Posterior cingulate gyrus (tissue), 11 donors: ENCODE results near the gene IFNA1.
"Not testable (repeated sequence)": the region's sequence is repeated elsewhere in the genome, so short reads cannot be mapped to it uniquely, and the experiment has no call there.

Experiments used
- DNase-seq, 10 donors: peaks; one replicate each; pipeline versions ENCODE4 v3.0.0 to v3.0.0-alpha.2; 2020 to 2021; ENCODE audit warnings: mixed read lengths in 3 of 10
- intact Hi-C: fragments of 100-400 bp; cut with DNase I; formaldehyde crosslinking; loops from one replicate; pipeline ENCODE4 v1.15.1; 2023

The IFNA1 gene

DNA sequence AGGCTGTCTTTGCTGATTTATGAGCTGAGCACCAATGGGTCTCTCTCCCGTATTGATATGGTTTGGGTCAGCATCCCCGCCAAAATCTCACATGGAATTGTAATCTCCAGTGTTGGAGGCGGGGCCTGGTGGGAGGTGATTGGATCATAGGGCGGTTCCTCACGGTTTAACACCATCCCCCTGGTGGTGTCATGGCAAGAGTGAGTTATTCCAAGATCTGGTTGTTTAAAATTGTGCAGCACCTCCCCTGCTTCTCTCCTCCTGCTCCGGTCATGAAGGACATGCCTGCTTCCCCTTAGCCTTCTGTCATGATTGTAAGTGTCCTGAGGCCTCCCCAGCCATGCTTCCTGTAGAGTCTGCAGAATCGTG is 5.2 kb upstream of the IFNA1 start:
- intact Hi-C loops, DNase-seq: not testable (repeated sequence)

DNA sequence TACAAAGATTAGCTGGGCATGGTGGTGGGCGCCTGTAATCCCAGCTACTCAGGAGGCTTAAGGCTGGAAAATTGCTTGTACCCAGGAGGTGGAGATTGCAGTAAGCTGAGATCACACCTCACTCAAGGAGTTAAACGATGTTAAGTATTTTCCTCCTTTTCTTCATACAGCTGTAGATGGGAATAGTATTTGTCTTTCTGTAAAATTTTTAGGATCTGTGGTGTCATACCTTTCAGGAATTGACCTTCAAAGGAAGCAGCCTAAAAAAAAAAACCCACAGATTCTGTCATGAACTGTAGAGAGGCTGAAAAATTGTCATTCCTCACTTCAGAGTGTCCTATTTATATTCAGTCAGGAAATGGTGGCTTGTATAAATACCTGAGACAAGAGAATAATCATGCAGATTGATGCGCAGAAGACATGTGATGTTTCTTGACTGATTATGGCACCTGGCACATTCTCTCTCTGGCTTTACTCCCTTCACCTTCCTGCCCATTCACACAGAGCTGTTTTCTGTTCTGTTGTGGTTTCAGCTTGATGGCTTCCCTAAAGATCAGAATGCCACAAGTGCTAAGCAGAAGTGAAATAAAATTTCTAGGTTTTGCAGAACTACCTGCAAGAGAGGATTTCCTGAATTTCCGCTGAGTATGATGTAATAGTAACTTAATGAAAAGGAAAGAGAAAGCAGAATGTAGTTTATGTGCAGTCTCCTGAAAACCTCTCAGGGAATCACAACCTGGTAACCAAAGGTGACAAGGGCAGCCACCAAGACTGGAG is 3.8 kb downstream of the IFNA1 start:
- intact Hi-C loops = no loop called here
- DNase-seq = no peak

DNA sequence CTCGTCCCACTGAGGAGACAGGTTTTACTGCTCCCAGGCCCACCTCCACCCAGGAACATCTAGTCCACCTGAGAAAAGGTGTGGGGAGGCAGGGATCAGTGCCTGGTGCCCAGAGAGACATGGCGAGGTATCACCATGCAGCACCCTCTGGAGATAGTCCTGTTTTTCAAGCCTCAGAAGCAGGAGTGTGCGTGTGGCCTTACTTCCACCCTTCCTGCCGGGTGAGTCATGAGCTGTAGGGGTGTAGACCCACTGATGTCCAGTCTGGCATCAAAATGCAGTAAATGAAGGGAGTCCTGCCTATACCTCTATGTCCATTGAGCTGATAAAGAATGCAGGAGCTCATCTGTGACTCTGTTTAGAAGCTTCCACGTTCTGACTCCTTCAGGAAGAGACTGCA is 9.1 kb downstream of the IFNA1 start:
- intact Hi-C loops, DNase-seq: not testable (repeated sequence)

DNA sequence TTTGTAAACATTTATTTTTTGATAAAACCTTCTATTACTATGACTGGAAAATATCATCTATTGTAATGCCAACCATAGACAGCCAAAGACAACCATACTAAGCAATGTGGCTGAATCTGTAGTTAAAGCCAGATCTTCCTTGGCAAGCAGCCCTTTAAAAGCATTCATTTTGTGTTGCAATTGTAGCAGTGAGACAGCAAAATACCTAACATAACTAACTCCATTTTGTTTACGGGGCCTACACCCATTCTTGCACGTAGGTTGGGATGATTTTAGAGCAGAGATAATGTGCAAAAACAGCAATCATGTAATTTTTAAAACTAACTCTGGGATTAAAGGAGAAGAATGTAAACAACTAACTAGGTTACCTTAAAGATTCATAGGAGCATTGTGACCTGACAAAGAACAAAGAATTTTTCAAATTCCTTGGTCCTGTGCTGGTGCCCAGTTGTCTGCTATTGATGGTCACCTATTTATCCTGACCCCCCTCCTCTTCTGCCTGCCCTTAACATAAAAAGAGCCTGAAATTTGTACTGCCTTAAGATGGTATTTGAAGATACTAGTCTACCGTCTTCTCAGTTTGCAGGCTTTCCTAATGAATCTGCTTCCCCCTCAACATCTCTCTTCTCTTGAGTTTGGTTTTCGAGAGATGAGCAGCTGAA is 10.6 kb downstream of the IFNA1 start:
- intact Hi-C loops = loop anchor here (5.0 kb wide), 1 partner anchor 124 kb away; no protein-coding TSS in a partner anchor
- no peak for DNase-seq

DNA sequence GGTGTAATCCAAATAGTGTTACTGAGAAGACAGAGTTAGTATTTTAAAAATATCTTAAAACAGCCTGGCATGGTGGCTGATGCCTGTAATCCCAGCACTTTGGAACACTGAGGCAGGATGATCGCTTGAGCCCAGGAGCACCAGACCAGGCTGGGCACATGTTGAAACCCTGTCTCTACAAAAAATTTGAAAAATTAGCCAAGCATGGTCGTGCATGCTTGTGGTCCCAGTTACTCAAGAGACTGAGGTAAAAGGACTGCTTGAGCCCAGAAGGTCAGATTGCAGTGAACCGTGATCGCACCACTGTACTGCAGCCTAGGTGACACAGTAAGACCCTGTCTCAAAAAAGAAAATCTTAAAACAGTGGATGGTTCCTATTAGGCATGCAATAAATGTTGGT is 12.4 kb downstream of the IFNA1 start:
- intact Hi-C loops = loop anchor here (5.0 kb wide), 1 partner anchor 125 kb away; no protein-coding TSS in a partner anchor

DNA sequence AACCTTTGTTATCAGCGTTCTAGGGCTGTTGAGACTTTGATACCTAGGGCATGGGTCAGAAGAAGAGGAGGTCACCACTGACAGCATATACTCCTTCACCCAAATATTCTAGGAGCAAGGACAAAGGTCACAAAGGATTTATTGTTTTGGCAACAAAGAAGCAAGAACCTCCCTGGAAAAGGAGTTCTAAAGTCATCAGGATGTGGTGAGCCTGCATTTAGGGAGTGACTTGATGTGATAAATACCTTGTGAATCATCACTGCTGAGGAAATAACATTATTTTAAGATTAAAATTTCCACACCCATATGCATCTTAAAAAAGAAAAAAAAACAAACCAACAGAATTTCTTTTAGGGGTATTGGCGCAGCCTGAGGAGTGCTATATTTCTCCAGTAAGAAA is 13.9 kb downstream of the IFNA1 start:
- intact Hi-C loops = loop anchor here (5.0 kb wide), 1 partner anchor 127 kb away; no protein-coding TSS in a partner anchor
- no peak for DNase-seq

More for the DNA sequence above, 12.4 kb downstream of the IFNA1 start:
- peak in 1 of 10 donors; percentile 26 for DNase-seq

DNA sequence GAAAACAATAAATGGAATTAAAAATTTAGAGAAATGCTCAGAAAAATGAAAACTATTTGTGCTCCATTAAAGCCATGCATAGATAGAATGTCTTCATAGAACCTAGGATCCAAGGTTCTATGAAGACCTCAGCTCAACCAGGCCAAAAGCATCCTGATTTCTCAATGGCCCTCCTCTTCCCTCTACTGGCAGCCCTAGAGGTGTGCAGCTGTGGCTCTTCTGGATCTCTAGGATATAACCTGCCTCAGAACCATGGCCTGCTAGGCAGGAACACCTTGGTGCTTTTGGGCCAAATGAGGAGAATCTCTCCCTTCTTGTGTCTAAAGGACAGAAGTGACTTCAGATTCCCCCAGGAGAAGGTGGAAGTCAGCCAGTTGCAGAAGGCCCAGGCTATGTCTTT is 15.1 kb downstream of the IFNA1 start:
- intact Hi-C loops = loop anchor here (5.0 kb wide), 1 partner anchor 138 kb away; no protein-coding TSS in a partner anchor
- no peak for DNase-seq

DNA sequence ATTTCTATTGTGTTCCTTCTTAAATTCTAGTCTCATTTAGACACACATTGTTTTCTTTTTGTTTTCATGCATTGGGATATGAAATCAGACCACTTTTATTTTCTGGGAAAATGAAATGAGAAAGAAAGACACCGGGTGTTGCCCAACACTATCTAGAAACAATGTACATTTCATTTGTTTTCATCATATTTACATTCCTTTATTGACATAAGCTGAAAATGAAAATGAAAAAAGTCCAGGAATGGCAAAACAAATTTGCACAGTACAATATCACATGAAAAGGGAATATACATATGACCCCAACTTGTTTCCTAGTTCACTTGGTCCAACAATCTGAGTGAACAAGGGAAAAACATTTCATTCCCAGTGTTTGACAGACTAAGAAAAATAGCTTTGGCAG is 21.1 kb downstream of the IFNA1 start:
- intact Hi-C loops = no loop called here
- no peak for DNase-seq

DNA sequence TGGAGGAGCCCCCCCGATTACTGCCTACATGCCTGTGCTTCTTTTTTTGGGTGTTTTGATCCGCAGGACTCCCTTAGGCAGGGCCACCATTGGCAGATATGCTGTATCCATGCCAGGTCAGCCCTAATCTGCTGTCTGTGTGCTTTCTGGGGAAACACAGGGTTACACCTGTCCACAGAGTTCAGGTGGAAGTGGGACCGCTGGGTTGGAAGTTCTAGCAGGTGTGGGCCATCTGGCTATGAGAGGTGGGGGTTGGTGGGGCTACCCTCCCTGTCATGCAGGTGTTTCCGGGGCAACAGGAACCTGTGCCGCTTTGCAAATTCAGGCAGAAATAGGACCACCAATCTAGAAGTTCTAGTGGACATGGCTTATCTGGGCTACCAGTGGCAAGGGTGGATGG is 24.9 kb downstream of the IFNA1 start:
- intact Hi-C loops = no loop called here
- DNase-seq = no peak

DNA sequence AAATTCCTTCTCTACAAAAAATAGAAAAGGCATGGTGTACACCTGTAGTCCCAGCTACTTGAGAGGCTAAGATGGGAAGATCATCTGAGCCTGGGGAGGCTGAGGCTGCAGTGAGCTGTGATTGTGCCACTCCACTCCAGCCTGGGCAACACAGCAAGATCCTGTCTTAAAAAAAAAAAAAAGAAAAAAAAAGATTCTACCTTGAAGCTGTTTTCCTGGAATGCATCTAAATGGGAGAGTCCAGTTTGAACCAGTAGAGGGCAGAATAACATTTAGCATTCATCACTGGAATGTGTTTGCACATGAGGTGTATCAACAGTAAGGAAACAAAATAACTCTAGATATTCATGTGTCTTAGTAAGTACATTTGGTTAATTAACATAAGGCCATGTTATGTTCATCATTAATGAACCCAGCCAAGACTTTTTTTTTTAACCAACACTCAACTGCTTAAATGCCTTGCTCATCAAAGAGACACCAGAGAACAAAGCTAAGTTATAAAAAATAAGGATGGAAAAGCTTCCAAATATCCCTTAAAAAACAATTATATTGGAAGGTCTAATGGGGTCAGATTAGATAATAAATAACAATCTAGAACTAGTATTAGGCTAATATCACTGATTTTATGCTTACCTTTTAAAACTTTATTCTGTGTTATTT is 25.8 kb downstream of the IFNA1 start:
- DNase-seq = no peak
- intact Hi-C loops = loop anchor here (1.0 kb wide), 1 partner anchor 323 kb away; no protein-coding TSS in a partner anchor

DNA sequence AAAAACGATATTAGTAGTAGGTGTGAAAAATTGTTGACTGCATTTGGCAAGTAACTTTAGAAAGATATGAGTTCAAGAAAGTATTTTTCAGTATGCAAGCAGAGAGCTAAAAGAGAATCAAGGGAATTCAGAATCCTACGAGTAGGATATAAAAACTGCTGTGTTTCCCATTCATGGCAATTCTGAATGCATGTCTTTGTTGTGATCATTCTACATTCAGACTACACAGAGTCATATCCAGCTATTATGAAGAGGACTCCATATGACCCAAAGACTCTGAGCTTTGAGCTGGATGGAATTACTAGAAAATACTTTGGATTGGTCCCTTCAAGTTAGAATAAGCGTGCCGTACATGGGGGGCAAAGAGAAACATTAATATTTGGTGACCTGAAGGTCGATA is 29.9 kb downstream of the IFNA1 start:
- intact Hi-C loops = no loop called here
- no peak for DNase-seq

DNA sequence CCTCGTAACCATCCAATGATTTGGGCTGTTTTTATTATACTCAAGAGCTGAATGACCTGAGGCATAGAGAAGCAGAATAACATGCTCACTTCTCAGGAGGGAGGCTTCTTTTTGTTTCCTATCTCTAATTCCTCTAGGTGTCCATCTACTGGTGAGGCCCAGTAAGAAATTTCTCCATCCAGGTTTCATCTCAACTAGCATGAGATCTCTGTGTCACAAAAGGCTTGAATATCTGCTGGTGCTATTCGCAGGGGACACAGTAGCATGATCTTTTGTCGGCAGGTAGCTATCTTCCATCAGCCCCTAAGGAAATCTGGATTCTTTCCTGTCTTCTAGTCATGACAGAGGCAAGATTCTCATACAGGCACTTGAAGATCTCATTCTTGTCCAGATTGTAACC is 33.0 kb downstream of the IFNA1 start:
- intact Hi-C loops = no loop called here
- no peak for DNase-seq

DNA sequence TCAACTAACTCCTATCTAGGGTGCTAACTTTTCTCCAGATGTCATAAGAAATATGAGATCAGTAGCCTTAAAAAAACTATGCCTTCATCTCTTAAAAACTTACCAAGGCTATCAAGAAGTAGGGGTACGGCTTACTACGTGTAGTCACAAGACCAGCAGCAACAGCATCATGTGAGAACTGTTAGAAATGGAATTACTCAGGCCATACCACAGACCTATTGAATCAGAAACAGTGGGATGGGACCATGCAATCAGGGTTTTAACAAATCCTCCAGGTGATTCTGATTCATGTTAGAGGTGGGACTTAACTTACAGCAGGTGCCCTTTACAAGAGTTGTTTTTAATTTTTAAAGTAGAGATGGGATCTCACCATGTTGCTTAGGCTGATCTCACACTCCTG is 37.2 kb downstream of the IFNA1 start:
- intact Hi-C loops = no loop called here
- no peak for DNase-seq

DNA sequence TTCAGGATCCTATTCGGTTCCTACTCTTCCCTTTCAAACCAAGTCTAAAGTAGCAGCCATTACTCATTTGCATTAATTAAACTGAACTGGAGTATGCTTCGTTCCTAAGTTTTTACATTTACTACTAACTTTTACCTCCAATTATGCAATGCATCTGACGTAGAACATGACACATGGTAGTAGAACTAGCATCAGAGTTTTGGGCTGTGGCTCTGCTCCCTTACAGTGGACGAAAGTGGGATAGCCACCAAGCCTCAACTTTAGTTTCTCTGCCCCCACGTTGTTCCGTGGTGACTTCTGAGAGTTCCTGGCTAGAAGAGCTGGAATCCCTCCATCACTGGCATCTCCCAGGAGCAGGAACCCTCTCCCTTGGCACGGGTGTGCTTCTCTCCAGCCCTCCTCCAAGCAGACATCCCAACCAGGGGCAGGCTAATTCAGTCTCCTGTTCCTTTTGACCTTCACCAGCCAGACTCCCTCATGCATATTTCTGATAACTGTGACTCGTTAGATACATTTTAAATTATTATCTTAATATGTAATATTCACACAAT is 39.0 kb downstream of the IFNA1 start:
- no peak for DNase-seq
- intact Hi-C loops = no loop called here

DNA sequence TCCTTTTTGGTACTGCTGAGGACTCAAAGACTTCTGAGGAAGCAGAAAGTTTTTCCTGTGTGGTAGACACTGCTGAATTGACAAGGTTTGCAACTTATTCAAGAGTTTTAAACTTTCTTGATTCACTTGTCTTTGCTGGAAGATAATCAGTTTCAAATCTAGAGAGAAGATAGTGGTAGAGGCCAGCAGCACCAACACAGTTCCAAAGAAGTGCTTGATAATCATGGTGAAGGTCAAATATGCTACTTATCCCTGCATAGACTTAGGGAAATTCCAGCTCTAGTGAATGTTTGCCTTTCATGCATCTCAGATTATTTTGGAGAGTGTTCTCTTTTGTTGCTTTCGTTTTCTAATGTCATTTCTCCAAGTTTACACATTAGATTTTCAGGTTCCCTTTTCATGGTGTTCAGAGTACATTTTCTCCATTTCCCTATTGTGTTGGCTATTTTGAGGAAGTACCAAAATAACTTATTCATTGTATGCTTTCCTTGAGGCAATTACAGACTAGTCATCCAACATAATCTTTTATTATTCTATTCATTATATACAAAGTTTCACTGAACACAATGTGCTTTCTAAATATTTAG is 41.3 kb downstream of the IFNA1 start:
- no peak for DNase-seq
- intact Hi-C loops = no loop called here

DNA sequence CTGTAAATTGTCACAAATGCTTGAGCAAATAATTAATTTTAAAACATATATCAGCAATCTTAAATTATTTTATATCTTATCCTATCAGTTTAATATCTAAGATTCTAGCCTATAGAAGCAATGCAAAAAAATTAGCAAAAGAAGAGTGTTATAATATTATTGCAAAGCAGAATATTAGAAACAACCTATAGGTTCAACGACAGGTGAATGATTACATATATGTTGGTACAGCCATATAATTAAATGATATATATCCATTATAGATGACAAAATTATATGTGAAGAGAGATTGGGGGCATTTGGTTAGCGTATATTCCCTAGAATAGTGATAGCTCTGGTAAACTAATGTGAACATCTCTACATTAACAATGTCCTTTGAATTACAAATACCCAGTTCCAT is 42.0 kb downstream of the IFNA1 start, which contains the start of gene IFNE:
Gene IFNE (minus strand): TSS at position 101 of the 400 bp plus-strand sequence. CDS start 619 bp downstream, outside the sequence.
- intact Hi-C loops = no loop called here
- DNase-seq = no peak
